PC-9 (cell line): ENCODE results near the gene NGEF.

Experiments
- CTCF ChIP-seq: fragments of 200-600 bp; sonication (generic); conservative IDR thresholded peaks from 2 replicates; pipeline ENCODE4 v1.6.1; 2017; ENCODE audit warnings: mixed run types, antibody characterized with exemption, mild to moderate bottlenecking, moderate library complexity
- EZH2 ChIP-seq: fragments of 200-600 bp; sonication (generic); IDR thresholded peaks from 2 replicates; pipeline ENCODE4 v1.8.0; 2017; ENCODE audit warnings: antibody characterized with exemption, low read depth

GRCh38 chr2:233060980-233061590 lies 48.0 kb upstream of the NGEF start:
- TF ChIP-seq CTCF (no peak), EZH2 (no peak)
